Medulla oblongata (tissue), 1 donor: ENCODE measurements around the gene UVSSA.
"Not testable (repeated sequence)": the region's sequence is repeated elsewhere in the genome, so short reads cannot be mapped to it uniquely, and the experiment has no call there.

Experiments used
- DNase-seq: peaks from one replicate; pipeline ENCODE4 v3.0.0-alpha.2; 2015; ENCODE audit errors: extremely low spot score

The UVSSA gene

GRCh38 chr4:1364748-1365147, 17.7 kb downstream of the UVSSA start:
- no peak for DNase-seq

- DNase-seq: no peak
Observed at GRCh38 chr4:1365271-1366178, 18.5 kb downstream of the UVSSA start.

GRCh38 chr4:1366371-1367229, 19.6 kb downstream of the UVSSA start:
- no peak for DNase-seq

GRCh38 chr4:1367230-1367935, 20.4 kb downstream of the UVSSA start:
- DNase-seq: no peak

- DNase-seq: no peak
Observed at GRCh38 chr4:1367936-1368289, 20.9 kb downstream of the UVSSA start.

- DNase-seq: no peak
Observed at GRCh38 chr4:1368421-1369090, 21.5 kb downstream of the UVSSA start.

GRCh38 chr4:1369091-1369450, 22.1 kb downstream of the UVSSA start:
- no peak for DNase-seq

GRCh38 chr4:1369479-1370079, 22.6 kb downstream of the UVSSA start:
- no peak for DNase-seq

- DNase-seq: no peak
Observed at GRCh38 chr4:1370321-1371124, 23.5 kb downstream of the UVSSA start.

- DNase-seq: no peak
Observed at GRCh38 chr4:1371176-1372165, 24.5 kb downstream of the UVSSA start.

GRCh38 chr4:1372576-1372975, 25.6 kb downstream of the UVSSA start:
- DNase-seq: not testable (repeated sequence)

- no peak for DNase-seq
Observed at GRCh38 chr4:1373892-1374705, 27.1 kb downstream of the UVSSA start.

- DNase-seq: no peak
Observed at GRCh38 chr4:1374706-1375045, 27.7 kb downstream of the UVSSA start.

GRCh38 chr4:1375051-1375721, 28.2 kb downstream of the UVSSA start:
- DNase-seq: no peak

GRCh38 chr4:1375761-1376322, 28.8 kb downstream of the UVSSA start:
- no peak for DNase-seq

- no peak for DNase-seq
Observed at GRCh38 chr4:1376391-1376840, 29.4 kb downstream of the UVSSA start.

- no peak for DNase-seq
Observed at GRCh38 chr4:1376841-1377605, 30.0 kb downstream of the UVSSA start.
